NCI-H510A (cell line): Measurements from ENCODE around the gene SECISBP2.
"Not testable (repeated sequence)": the region's sequence is repeated elsewhere in the genome, so short reads cannot be mapped to it uniquely, and the experiment has no call there.

Experiments used
- DNase-seq: peaks from one replicate; lab custom pipeline; 2025; lab: John Stamatoyannopoulos, UW

SECISBP2 gene, protein sequence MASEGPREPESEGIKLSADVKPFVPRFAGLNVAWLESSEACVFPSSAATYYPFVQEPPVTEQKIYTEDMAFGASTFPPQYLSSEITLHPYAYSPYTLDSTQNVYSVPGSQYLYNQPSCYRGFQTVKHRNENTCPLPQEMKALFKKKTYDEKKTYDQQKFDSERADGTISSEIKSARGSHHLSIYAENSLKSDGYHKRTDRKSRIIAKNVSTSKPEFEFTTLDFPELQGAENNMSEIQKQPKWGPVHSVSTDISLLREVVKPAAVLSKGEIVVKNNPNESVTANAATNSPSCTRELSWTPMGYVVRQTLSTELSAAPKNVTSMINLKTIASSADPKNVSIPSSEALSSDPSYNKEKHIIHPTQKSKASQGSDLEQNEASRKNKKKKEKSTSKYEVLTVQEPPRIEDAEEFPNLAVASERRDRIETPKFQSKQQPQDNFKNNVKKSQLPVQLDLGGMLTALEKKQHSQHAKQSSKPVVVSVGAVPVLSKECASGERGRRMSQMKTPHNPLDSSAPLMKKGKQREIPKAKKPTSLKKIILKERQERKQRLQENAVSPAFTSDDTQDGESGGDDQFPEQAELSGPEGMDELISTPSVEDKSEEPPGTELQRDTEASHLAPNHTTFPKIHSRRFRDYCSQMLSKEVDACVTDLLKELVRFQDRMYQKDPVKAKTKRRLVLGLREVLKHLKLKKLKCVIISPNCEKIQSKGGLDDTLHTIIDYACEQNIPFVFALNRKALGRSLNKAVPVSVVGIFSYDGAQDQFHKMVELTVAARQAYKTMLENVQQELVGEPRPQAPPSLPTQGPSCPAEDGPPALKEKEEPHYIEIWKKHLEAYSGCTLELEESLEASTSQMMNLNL

DNA sequence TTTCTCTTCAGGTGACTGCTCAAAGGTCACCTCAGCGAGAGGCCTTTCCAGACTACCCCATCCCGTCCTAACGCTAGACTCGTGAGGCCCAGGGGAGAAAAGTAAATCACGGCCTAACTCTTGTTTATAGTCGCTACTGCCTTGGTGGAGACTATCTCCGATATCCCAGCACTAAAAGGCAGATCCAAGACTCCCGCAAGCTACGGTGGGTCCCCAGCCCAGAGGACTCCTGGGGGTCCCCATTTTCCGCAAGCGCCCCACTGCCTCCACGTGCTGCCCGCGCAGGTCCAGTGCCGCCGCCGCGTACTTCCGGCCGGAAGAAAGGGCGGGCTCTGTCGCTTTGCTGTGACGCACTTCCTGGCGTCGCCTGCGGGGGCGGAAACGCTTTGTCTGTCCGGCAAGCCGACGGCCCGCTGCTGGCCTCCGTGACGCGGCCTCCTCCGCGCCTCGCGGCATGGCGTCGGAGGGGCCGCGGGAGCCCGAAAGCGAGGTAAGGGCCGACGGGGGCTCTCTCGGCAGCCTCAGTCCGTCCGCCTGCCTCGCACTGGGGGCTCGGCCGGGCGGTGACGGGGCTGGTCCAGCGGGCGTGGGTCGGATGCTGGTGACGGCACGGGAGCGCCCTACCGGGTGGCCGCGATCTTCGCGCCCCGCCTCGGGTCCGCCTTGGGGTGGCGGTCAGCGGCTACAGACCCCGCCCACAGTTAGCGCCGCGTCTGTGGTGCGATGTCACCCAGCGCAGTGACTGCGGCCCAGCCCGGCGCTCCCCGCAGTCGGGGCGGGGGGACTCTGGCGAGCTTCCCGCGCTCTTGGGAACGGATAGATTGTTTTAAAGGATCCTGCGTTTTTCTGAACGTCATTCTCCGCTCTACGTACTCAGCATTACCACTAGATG lies at the start of gene SECISBP2:
SECISBP2 (plus strand) TSS at position 378 of the 892 bp plus-strand sequence; CDS start at position 455, 77 bp downstream.
- DNase-seq: peak; percentile 94

DNA sequence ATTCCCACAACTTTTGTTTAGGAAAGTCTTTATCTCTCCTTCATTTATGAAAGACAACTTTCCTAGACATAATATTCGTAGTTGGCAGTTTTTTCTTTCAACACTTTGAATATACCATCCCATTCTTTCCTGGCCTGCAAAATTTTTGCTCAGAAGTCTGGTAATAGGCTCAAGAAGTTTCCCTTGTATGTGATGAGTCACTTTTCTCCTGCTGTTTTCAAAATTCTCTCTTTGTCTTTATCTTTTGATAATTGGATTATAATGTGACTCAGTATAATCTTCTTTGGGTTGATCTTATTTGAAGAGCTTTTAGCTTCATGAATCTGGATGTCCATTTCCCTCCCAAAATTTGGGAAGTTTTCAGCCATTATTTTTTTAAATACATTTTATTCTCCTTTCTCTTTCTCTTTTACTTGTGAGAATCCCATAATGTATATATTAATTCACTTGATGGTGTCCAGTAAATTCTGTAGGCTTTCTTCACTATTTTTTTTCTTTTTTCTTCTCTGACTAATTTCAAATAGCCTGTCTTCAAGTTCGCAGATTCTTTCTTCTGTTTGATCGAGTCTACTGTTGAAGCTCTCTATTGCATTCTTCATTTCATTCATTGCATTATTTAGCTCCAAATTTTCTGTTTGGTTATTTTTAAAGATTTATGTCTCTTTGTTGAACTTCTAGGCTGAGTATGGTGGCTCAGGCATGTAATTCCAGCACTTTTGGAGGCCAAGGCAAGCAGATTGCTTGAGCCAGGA lies 44.6 kb upstream of the SECISBP2 start:
- no peak for DNase-seq

DNA sequence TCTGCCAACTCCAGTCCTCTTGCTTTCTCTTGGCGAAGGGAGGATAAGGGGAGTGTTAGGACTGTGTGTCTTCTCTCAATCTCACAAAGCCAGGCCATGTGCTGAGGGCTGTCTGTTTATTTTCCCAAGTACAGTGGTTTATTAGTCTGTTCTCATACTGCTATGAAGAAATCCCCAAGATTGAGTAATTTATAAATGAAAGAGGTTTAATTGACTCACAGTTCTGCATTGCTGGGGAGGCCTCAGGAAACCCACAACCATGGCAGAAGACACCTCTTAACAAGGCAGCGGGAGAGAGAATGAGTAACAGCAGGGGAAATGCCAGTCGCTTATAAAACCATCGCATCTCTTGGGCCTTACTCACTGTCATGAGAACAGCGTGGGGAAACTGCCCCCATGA lies 43.5 kb upstream of the SECISBP2 start:
- no peak for DNase-seq

DNA sequence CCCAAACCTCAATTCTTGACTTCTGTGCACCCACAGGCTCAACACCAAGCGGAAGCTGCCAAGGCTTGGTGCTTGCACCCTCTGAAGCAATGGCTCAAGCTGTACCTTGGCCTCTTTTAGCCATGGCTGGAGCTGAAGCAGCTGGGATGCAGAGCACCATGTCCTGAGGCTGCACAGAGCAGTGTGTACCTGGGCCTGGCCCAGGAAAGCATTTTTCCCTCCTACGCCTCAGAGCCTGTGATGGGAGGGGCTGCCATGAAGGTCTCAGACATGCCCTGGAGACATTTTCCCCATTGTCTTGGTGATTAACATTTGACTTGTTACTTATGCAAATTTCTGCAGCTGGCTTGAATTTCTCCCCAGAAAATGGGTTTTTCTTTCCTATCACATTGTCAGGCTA lies 42.3 kb upstream of the SECISBP2 start:
- DNase-seq: not testable (repeated sequence)

DNA sequence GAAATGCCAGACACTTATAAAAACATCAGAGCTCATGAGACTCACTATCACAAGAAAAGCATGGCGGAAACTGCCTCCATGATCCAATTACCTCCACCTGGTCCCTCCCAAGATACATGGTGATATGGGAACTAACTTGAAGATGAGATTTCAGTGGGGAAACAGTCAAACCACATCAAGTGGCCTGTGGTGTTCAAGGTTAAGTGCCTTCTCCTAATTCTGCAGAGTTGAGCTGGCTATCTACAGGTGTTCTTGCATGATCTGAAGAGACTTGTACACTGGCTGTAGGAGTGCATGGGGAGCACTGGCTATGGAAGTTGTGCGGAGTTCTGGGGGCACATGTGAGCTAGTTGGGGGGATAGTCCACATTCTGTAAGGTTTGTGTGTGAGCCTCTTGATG lies 41.3 kb upstream of the SECISBP2 start:
- DNase-seq: no peak

DNA sequence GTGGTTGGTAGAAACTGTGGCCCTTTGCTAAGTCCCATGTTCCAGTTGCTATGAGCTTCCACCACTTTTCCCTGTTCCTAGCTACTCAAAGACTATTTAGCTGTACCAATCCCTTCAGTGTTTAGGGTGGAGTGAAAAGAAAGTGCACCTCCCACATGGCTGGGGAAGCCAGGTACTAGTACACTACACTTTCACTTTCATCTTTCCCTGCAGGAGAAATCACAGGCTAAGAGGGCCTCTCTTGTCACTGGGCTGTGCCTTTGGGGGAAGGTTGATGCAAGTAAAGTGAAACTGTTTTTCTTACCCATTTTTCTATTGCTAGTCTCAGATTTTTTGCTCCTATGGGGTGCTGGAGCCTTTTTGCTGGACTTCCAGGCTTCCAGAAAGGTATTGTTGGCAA lies 40.8 kb upstream of the SECISBP2 start:
- DNase-seq: no peak

DNA sequence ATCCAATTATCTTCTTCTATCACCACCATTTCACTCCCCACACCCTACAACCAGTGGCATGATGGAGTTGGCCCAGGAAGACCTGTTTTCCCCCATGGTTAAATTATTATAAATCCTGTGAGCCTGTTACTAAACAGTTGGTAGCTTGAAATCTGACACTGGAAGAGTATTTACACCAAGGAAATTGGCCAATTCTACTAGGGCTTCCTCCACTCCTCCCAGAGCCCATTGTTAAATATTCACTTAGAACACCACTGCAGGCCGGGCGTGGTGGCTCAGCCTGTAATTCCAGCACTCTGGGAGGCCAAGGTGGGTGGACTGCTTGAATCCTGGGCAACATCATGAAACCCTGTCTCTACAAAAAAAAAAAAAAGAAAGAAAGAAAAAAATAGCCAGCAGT lies 39.7 kb upstream of the SECISBP2 start:
- DNase-seq: no peak

DNA sequence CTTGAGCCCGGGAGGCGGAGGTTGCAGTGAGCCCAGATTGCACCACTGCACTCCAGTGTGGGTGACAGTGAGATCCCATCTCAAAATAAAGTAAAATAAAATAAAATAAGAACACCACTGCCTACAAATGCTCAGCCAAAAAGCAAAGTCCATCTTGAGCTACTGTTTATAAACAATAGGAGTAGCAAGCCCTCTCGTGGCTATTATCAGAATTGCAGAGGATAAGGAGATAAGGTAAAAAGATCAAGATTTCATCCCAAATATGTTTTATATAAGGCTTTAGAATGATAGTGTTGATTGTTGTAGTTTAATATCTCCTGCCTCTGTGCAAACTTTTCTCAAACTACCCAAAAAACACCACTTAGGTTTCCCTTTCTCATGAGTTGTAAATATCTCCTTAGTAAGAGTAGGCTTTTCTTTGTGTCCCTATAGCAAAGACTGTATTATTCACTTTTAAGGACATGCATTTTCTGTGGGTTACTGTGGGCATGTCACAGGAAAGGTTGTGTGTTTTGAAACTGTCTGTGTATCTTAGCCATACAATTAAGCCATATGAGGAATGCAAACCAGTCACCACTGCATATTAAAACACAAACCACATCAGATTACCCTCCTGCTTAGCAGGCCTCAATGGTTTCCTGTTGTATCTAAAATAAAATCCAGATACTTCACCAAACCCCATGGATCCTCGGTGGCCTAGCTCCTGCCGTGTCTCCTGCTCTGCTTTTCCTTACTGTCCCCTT lies 39.1 kb upstream of the SECISBP2 start:
- DNase-seq: no peak

DNA sequence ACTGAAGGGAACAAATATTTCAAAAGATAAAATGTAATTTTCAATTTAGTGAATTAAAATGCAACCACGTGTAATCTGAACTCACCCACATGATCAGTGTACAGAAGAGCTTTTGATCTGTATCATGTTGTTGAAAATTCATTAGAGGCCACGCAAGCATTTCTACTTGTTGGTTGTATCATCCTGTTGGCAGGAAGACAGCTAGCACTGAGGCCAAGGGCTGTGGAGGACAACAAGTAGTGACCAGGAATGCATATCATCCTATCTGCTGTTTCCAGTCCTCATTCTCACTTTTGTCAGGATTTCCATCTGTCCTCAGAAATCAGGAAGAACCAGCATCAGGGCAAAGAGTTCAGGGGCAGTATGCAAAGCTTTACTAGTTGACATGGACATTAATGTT lies 37.2 kb upstream of the SECISBP2 start:
- DNase-seq: no peak

DNA sequence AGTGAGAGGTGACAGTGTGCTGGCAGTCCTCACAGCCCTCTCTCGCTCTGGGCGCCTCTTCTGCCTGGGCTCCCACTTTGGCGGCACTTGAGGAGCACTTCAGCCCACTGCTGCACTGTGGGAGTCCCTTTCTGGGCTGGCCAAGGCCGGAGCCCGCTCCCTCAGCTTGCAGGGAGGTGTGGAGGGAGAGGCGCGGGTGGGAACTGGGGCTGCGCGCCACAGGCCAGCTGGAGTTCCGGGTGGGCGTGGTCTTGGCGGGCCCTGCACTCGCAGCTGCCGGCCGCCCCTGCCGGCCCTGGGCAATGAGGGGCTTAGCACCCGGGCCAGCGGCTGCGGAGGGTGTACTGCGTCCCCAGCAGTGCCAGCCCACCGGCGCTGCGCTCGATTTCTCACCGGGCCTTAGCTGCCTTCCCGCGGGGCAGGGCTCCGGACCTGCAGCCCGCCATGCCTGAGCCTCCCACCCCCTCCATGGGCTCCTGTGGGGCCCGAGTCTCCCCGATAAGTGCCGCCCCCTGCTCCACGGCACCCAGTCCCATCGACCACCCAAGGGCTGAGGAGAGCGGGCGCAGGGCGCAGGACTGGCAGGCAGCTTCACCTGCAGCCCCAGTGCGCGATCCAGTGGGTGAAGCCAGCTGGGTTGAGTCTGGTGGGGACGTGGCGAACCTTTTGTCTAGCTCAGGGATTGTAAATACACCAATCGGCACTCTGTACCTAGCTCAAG lies 35.9 kb upstream of the SECISBP2 start:
- DNase-seq: not testable (repeated sequence)

DNA sequence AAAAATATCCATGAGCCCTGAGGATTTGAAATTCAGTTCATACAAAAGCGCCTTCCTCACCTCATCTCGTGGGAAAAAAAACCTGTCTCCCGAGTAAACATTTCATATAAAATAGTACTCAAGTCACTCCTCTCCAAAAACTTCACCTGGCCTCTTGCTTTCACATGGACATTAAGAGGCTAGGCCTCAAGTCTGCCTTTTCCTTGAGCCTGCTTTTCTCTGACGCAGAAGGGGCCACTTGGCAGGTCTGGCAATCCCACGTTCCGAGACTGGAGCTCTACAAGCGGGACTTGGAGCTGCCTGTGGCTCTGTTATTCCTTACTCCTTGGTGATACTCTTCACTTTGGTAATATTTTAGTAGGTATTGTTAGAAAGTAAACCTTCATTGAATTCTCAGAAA lies 34.2 kb upstream of the SECISBP2 start:
- DNase-seq: no peak

DNA sequence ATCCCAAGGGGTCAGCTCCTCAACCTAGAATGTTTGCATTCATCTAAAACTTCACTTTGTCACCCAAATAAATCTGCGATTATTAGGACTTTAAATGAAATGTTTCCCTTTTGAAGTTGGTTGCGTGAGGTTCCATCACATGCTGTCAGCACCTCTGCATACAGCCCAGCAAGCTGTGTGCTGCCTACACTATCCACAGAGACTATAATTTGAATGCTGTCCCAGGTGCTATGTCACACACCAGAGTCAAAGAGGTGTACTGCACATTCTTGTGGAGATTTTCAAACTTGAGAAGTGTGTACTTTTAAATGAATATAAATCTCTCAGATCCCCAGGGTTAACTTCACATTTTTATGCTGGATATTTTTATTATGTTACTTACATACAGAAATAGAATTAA lies 26.6 kb upstream of the SECISBP2 start:
- DNase-seq: no peak

DNA sequence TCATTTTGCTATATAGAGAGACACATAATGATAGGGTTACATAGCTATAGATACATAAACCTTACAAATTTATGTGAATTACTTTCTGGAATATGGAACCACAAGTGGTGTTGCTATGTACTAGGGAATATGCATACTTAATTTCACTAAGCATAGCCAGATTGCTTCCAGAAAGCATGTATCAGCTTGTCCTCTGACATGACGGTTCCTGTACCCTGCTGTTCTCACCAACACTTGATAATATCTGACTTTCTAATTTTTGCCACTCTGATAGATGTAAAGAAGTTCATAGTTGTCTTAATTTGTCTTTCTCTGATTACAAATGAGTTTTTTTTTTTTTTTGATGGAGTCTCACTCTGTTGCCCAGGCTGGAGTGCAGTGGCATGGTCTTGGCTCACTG lies 25.3 kb upstream of the SECISBP2 start:
- DNase-seq: no peak

DNA sequence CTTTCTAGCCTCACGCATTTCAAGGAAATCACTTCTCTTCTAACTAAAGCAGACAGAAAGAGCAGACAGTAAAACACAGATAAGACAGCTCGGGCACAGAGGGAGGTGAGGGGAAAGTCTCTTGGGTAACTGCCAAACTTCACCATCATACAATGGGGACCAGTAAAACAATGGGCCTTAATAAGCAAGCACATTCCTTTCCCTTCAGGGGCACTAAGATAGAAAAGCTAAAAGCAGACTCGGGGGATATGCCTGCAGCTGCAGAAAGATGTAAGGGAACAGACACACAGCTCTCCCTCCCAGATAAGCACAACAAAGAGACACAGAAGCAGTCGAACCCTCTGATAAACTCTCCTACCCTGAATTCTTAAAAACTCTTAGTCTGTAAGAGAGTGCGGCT lies 22.9 kb upstream of the SECISBP2 start:
- no peak for DNase-seq

DNA sequence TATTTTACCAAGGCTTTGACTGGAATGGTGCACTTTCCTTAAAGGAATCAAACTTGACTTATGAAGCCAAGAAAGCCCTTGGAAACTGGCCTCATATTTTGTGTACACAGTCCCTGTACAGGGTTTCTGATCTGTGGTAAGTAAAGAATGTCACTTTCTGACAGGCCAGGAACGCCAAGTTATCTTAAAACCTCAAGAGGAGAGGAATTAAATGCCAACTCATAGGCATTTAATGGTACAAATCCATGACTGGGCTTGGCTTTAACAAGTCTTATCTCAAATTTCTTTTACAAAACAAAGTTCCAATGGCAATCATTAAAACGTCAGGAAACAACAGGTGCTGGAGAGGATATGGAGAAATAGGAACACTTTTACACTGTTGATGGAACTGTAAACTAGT lies 16.3 kb upstream of the SECISBP2 start:
- DNase-seq: not testable (repeated sequence)

DNA sequence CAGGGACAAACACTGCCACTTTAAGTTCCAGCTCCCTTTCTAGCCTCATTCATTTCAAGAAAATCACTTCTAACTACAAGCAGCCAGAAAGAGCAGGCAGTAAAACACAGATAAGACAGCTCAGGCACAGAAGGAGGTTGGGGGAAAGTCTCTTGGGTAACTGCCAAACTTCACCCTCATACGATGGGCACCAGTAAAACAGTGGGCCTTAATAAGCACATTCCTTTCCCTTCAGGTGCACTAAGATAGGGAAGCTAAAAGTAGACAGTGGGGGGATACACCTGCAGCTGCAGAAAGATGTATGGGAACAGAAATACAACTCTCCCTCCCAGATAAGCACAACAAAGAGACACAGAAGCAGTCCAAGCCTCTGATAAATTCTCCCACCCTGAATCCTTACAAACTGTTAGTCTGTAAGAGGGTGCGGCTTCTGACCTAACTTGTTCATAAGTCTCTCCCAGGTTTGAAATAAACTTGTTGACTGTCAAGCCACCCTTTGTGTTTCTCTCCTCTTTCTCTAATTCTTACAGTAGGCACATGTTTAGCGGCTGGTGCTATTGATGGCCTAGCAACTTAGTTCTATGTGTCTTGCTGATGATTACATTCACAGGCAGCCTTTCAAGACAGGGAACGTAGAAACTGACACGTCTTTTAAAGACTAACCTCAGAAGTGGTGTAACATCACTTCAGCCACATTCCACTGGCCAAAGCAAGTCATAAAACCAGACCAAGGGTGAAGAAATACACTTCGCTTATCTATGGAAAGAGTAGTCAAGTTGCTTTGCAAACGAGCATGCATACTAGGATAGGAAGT lies 14.1 kb upstream of the SECISBP2 start:
- DNase-seq: no peak

DNA sequence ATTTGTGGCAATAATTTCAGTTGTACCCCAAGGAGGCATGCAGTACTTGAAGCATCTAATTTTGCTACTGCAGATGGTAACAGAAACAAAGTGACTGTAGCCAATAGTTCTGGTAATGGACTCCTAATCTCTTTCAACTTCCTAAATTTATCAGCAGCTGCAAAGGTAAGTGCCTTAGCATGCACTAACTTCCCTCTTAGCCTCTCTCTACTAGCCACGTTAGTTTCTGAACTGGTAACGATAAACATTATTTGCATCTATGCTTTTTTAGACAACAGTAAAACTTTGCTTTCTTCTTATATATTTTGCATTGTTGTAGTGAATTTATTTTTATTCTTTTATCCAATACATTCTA lies 13.5 kb upstream of the SECISBP2 start:
- DNase-seq: no peak

DNA sequence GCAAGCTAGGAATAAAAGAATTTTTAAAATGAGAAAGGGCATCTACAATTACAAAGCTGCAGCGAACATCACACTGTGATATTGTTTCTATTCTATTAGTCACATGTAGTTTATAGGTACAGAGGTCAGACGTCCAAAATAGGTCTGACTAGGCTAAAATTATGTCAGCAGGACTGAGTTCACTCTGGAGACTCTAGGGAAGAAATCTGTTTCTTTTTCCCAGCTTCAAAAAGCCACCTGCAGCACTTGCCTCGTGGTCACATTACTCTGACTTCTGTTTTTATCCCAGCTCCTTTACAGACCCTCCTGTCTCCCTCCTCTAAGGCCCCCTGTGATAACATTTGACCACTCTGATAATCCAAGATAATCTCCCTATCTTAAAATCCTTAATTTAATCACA lies 12.4 kb upstream of the SECISBP2 start:
- DNase-seq: no peak

DNA sequence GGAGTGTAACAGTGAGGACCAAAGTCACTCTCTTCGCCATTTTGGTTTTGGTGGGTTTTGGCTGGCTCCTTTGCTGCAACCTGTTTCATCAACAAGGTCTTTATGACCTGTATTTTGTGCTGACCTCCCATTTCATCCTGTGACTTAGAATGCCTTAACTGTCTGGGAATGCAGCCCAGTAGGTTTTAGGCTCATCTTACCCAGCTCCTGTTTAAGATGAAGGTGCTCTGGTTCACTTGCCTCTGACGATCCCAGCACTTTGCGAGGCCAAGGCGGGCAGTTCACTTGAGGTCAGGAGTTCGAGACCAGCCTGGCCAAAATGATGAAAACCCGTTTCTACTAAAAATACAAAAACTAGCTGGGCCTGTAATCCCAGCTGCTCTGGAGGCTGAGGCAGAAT lies 9.1 kb upstream of the SECISBP2 start:
- no peak for DNase-seq
